Neural cell (in vitro differentiated cells): ENCODE data around the gene SH3RF3. TPM values are rescaled to one million over a fixed set of nuclear protein-coding genes. Genes with fewer than 3 reads are reported as not detected.

Experiments used
- H2AFZ ChIP-seq: fragments of 200-600, 300-800 bp; sonication (generic), shearing (Covaris generic); 2 replicates; pipeline ENCODE4 v1.6.0; 2014; ENCODE audit warnings: low read depth, mild to moderate bottlenecking, antibody characterized with exemption, low read length, moderate library complexity
- H3F3A ChIP-seq: fragments of 200-600 bp; shearing (Covaris generic); 2 replicates; pipeline ENCODE4 v1.6.1; 2016; ENCODE audit warnings: mild to moderate bottlenecking, moderate library complexity, mixed read lengths, antibody characterized with exemption, low read length; ENCODE audit not compliant: insufficient read depth, poor library complexity, severe bottlenecking
- H3K27ac ChIP-seq: fragments of 200-600, 300-800 bp; sonication (generic), shearing (Covaris generic); 2 replicates; pipeline ENCODE4 v1.5.1; 2014; ENCODE audit warnings: mild to moderate bottlenecking, low read length, moderate library complexity
- H3K27me3 ChIP-seq: fragments of 300-800, 200-600 bp; sonication (generic), shearing (Covaris generic); 2 replicates; pipeline ENCODE4 v1.6.0; 2014; ENCODE audit warnings: mild to moderate bottlenecking, low read depth, low read length, moderate library complexity; ENCODE audit not compliant: insufficient read depth
- H3K36me3 ChIP-seq: fragments of 300-800, 200-600 bp; sonication (generic), shearing (Covaris generic); 2 replicates; pipeline ENCODE4 v1.5.1; 2014; ENCODE audit warnings: mild to moderate bottlenecking, antibody characterized with exemption, low read length, moderate library complexity; ENCODE audit not compliant: insufficient read depth
- H3K4me2 ChIP-seq: fragments of 300-800, 200-600 bp; sonication (generic), shearing (Covaris generic); 2 replicates; pipeline ENCODE4 v1.6.0; 2014; ENCODE audit warnings: mild to moderate bottlenecking, low read length
- H3K4me3 ChIP-seq: fragments of 300-800, 200-600 bp; sonication (generic), shearing (Covaris generic); 2 replicates; pipeline ENCODE4 v1.5.1; 2014; ENCODE audit warnings: mild to moderate bottlenecking, low read length, moderate library complexity
- H3K79me2 ChIP-seq: fragments of 200-600 bp; shearing (Covaris generic); replicated peaks from 2 replicates; pipeline ENCODE4 v1.6.0; 2014; ENCODE audit warnings: mild to moderate bottlenecking, low read length, moderate library complexity; ENCODE audit not compliant: insufficient read depth
- H3K9ac ChIP-seq: fragments of 300-800, 200-600 bp; sonication (generic), shearing (Covaris generic); 2 replicates; pipeline ENCODE4 v1.6.1; 2016; ENCODE audit warnings: mild to moderate bottlenecking, low read length, mixed read lengths
- H3K9me2 ChIP-seq: fragments of 200-600 bp; shearing (Covaris generic); 2 replicates; pipeline ENCODE4 v1.6.1; 2016; ENCODE audit warnings: mild to moderate bottlenecking, low read length, mixed read lengths; ENCODE audit not compliant: insufficient read depth
- H3K9me3 ChIP-seq: fragments of 200-600, 300-800 bp; sonication (generic), shearing (Covaris generic); 2 replicates; pipeline ENCODE4 v1.6.1; 2016; ENCODE audit warnings: mild to moderate bottlenecking, mixed run types, low read length, moderate library complexity, mixed read lengths
- H4K20me1 ChIP-seq: fragments of 200-600 bp; shearing (Covaris generic); 2 replicates; pipeline ENCODE4 v1.6.1; 2016; ENCODE audit warnings: mild to moderate bottlenecking, mixed run types; ENCODE audit not compliant: insufficient read depth
- EP300 ChIP-seq: fragments of 450-650 bp; conservative IDR thresholded peaks from 2 replicates; pipeline ENCODE4 v1.6.1; 2014; ENCODE audit warnings: antibody characterized with exemption, mild to moderate bottlenecking, moderate library complexity; ENCODE audit not compliant: poor library complexity, severe bottlenecking
- EZH2 ChIP-seq: fragments of 200-600, 300-800 bp; shearing (Covaris generic), sonication (generic); IDR thresholded peaks from 2 replicates; pipeline ENCODE4 v1.6.1; 2014; ENCODE audit warnings: antibody characterized with exemption, low read length, borderline replicate concordance, mild to moderate bottlenecking; ENCODE audit not compliant: insufficient read depth, poor library complexity, severe bottlenecking
- MXI1 ChIP-seq: fragments of 450-650 bp; conservative IDR thresholded peaks from 2 replicates; pipeline ENCODE4 v1.6.1; 2014; ENCODE audit warnings: antibody characterized with exemption, mild to moderate bottlenecking; ENCODE audit not compliant: poor library complexity, severe bottlenecking
- POLR2AphosphoS5 ChIP-seq: IDR thresholded peaks from 2 replicates; pipeline ENCODE4 v1.6.1; 2012
- RAD21 ChIP-seq: fragments of 450-650 bp; conservative IDR thresholded peaks from 2 replicates; pipeline ENCODE4 v1.6.1; 2014; ENCODE audit warnings: antibody characterized with exemption, mild to moderate bottlenecking, moderate library complexity
- SMC3 ChIP-seq: fragments of 450-650 bp; conservative IDR thresholded peaks from 2 replicates; pipeline ENCODE4 v1.6.1; 2014; ENCODE audit warnings: antibody characterized with exemption, mild to moderate bottlenecking, moderate library complexity; ENCODE audit not compliant: poor library complexity
- TAF1 ChIP-seq: IDR thresholded peaks from 2 replicates; pipeline ENCODE4 v1.6.1; 2012; ENCODE audit warnings: low read depth
- polyA plus RNA-seq: library from polyadenylated mRNA; depleted of rRNA; stranded (reverse); fragments of >200 nt; gene quantifications from 2 replicates; pipeline ENCODE4 v1.2.3, GENCODE V29; 2014
- TF ChIP-seq, protein P1 (sequence below): fragments of 450-650 bp; IDR thresholded peaks from 2 replicates; pipeline ENCODE4 v1.5.1; 2014; ENCODE audit warnings: antibody characterized with exemption, mild to moderate bottlenecking, moderate library complexity; ENCODE audit not compliant: poor library complexity, severe bottlenecking
- TF ChIP-seq, protein P2 (sequence below): IDR thresholded peaks from 2 replicates; pipeline ENCODE4 v1.6.1; 2012; ENCODE audit warnings: borderline replicate concordance

The SH3RF3 gene
- polyA plus RNA-seq, 1 donor from 2014 or later = 0.53 TPM

GRCh38 chr2:109320195-109320922, 191.4 kb downstream of the SH3RF3 start:
- Histone ChIP-seq H3K4me3 (no peak overlapping the region), H4K20me1 (no peaks in the 10 kb centered on the region), H3K27ac (no peak overlapping the region), H2AFZ (no peak overlapping the region), H3K9me3 (no peaks in the 10 kb centered on the region), H3K79me2 (no peaks in the 10 kb centered on the region), H3K27me3 (no peaks in the 10 kb centered on the region), H3F3A (no peaks in the 10 kb centered on the region), H3K9ac (no peak overlapping the region), H3K9me2 (no peaks in the 10 kb centered on the region), H3K4me2 (no peak overlapping the region), H3K36me3 (no peaks in the 10 kb centered on the region)
- no peak for TF ChIP-seq RAD21
- TF ChIP-seq SMC3 = no peak
- TF ChIP-seq, protein P1, sequence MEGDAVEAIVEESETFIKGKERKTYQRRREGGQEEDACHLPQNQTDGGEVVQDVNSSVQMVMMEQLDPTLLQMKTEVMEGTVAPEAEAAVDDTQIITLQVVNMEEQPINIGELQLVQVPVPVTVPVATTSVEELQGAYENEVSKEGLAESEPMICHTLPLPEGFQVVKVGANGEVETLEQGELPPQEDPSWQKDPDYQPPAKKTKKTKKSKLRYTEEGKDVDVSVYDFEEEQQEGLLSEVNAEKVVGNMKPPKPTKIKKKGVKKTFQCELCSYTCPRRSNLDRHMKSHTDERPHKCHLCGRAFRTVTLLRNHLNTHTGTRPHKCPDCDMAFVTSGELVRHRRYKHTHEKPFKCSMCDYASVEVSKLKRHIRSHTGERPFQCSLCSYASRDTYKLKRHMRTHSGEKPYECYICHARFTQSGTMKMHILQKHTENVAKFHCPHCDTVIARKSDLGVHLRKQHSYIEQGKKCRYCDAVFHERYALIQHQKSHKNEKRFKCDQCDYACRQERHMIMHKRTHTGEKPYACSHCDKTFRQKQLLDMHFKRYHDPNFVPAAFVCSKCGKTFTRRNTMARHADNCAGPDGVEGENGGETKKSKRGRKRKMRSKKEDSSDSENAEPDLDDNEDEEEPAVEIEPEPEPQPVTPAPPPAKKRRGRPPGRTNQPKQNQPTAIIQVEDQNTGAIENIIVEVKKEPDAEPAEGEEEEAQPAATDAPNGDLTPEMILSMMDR = no peak
- TF ChIP-seq EP300 = no peak
- no peak for TF ChIP-seq TAF1
- no peak for TF ChIP-seq EZH2
- TF ChIP-seq, protein P2, sequence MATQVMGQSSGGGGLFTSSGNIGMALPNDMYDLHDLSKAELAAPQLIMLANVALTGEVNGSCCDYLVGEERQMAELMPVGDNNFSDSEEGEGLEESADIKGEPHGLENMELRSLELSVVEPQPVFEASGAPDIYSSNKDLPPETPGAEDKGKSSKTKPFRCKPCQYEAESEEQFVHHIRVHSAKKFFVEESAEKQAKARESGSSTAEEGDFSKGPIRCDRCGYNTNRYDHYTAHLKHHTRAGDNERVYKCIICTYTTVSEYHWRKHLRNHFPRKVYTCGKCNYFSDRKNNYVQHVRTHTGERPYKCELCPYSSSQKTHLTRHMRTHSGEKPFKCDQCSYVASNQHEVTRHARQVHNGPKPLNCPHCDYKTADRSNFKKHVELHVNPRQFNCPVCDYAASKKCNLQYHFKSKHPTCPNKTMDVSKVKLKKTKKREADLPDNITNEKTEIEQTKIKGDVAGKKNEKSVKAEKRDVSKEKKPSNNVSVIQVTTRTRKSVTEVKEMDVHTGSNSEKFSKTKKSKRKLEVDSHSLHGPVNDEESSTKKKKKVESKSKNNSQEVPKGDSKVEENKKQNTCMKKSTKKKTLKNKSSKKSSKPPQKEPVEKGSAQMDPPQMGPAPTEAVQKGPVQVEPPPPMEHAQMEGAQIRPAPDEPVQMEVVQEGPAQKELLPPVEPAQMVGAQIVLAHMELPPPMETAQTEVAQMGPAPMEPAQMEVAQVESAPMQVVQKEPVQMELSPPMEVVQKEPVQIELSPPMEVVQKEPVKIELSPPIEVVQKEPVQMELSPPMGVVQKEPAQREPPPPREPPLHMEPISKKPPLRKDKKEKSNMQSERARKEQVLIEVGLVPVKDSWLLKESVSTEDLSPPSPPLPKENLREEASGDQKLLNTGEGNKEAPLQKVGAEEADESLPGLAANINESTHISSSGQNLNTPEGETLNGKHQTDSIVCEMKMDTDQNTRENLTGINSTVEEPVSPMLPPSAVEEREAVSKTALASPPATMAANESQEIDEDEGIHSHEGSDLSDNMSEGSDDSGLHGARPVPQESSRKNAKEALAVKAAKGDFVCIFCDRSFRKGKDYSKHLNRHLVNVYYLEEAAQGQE = no peak
- no peak for TF ChIP-seq POLR2AphosphoS5
- TF ChIP-seq MXI1 = no peak

- no peak for TF ChIP-seq RAD21
- TF ChIP-seq EZH2 = no peak
- TF ChIP-seq MXI1 = no peak
- no peak for TF ChIP-seq POLR2AphosphoS5
- TF ChIP-seq, protein P1 = no peak
- no peak for TF ChIP-seq EP300
- TF ChIP-seq SMC3 = no peak
- no peak for TF ChIP-seq TAF1
- TF ChIP-seq, protein P2 = no peak
- Histone ChIP-seq H3K4me2 (no peak overlapping the region), H4K20me1 (no peaks in the 10 kb centered on the region), H3K9me2 (no peaks in the 10 kb centered on the region), H3K79me2 (no peaks in the 10 kb centered on the region), H2AFZ (no peak overlapping the region), H3K9ac (no peak overlapping the region), H3F3A (no peaks in the 10 kb centered on the region), H3K4me3 (no peak overlapping the region), H3K27me3 (no peaks in the 10 kb centered on the region), H3K36me3 (no peaks in the 10 kb centered on the region), H3K27ac (no peak overlapping the region), H3K9me3 (no peaks in the 10 kb centered on the region)
These were observed 192.6 kb downstream of the SH3RF3 start for GRCh38 chr2:109321570-109321969.
